HCT116 (cell line): ENCODE results near the gene BMP8B. TPM values are rescaled to one million over a fixed set of nuclear protein-coding genes. Genes with fewer than 3 reads are reported as not detected.

Source experiments
- ATAC-seq: fragments of 200-7000 bp; cut with Tn5 transposase; 2 replicates; pipeline ENCODE4 v1.9.1; 2020; ENCODE audit warnings: mild to moderate bottlenecking, moderate library complexity
- BruUV-seq: library from RNA; stranded (reverse); fragments of 400-500 nt; replicated peaks from 2 replicates; lab custom pipeline; 2021; lab: Mats Ljungman, UMichigan
- CTCF ChIA-PET: fragments of 300-600 bp; sonication (Branson Sonifier 250); formaldehyde crosslinking; loops from one replicate; lab custom pipeline; 2021; ENCODE audit warnings: antibody characterized with exemption; lab: Charles Lee
- POLR2A ChIA-PET: fragments of 300-600, 350-600 bp; sonication (Branson Sonifier 250); formaldehyde crosslinking; loops from one replicate; lab custom pipeline; 2021; ENCODE audit warnings: antibody characterized with exemption; lab: Charles Lee
- RAD21 ChIA-PET, 2 experiments: fragments of 300-600 bp; sonication (Branson Sonifier 250); formaldehyde crosslinking; loops; one replicate each; lab custom pipeline; 2023; ENCODE audit warnings: low total read pairs in 2 of 2; ENCODE audit not compliant: uncharacterized antibody in 2 of 2, unreplicated experiment in 2 of 2, low non-redundant PET in 1 of 2; lab: Charles Lee
- DNase-seq: peaks from one replicate; pipeline ENCODE4 v3.0.0-alpha.2; 2010; ENCODE audit warnings: low read depth, low spot score
- H2AFZ ChIP-seq: fragments of 200-600 bp; shearing (Covaris generic), sonication (generic); 2 replicates; pipeline ENCODE4 v1.6.1; 2017; ENCODE audit warnings: low read depth, mixed run types, mixed read lengths, antibody characterized with exemption, low read length; ENCODE audit not compliant: poor library complexity, severe bottlenecking
- H3K27ac ChIP-seq: 2 replicates; pipeline ENCODE4 v1.5.1; 2012; ENCODE audit warnings: low read depth, low read length
- H3K27me3 ChIP-seq: fragments of 200-600 bp; sonication (generic); 2 replicates; pipeline ENCODE4 v1.6.1; 2016; ENCODE audit warnings: mixed run types, low read length, mixed read lengths; ENCODE audit not compliant: insufficient read depth
- H3K36me3 ChIP-seq, 2 experiments: fragments of 200-500 bp in 1 of 2; fragments of 200-600 bp in 1 of 2; sonication (Bioruptor generic) in 1 of 2; sonication (generic) in 1 of 2; 2 replicates each; pipeline versions ENCODE4 v1.5.1 to v1.6.1; 2014 to 2016; ENCODE audit warnings: low read length in 2 of 2, inconsistent platforms in 1 of 2, mixed read lengths in 1 of 2, mixed run types in 1 of 2; ENCODE audit not compliant: insufficient read depth in 2 of 2, control insufficient read depth in 1 of 2
- H3K4me1 ChIP-seq, 2 experiments: fragments of 200-600 bp in 1 of 2; sonication (generic) in 1 of 2; 2 replicates each; pipeline versions ENCODE4 v1.5.1 to v1.6.1; 2012 to 2017; ENCODE audit warnings: low read length in 2 of 2, inconsistent platforms in 1 of 2, mild to moderate bottlenecking in 1 of 2, mixed read lengths in 1 of 2, mixed run types in 1 of 2, moderate library complexity in 1 of 2; ENCODE audit not compliant: insufficient read depth in 2 of 2, control insufficient read depth in 1 of 2
- H3K4me2 ChIP-seq: fragments of 200-600 bp; sonication (generic); 2 replicates; pipeline ENCODE4 v1.6.1; 2017; ENCODE audit warnings: mixed run types, low read length, mixed read lengths
- H3K4me3 ChIP-seq, 2 experiments: fragments of 200-600 bp in 1 of 2; sonication (generic) in 1 of 2; replicated peaks in 1 of 2; 2 replicates each; pipeline ENCODE4 v1.5.1; 2011 to 2016; ENCODE audit warnings: low read length in 2 of 2, control low read depth in 1 of 2, low read depth in 1 of 2, mild to moderate bottlenecking in 1 of 2, mixed read lengths in 1 of 2, mixed run types in 1 of 2
- H3K79me2 ChIP-seq: fragments of 200-600 bp; sonication (generic); 2 replicates; pipeline ENCODE4 v1.6.1; 2017; ENCODE audit warnings: mild to moderate bottlenecking, mixed run types, low read length, moderate library complexity, mixed read lengths; ENCODE audit not compliant: insufficient read depth
- H3K9ac ChIP-seq: fragments of 200-600 bp; sonication (generic); 2 replicates; pipeline ENCODE4 v1.6.1; 2016; ENCODE audit warnings: low read length, mixed read lengths
- H3K9me2 ChIP-seq: fragments of 200-600 bp; sonication (generic), shearing (Covaris generic); 2 replicates; pipeline ENCODE4 v1.6.1; 2017; ENCODE audit warnings: mixed run types, mild to moderate bottlenecking, moderate library complexity; ENCODE audit not compliant: insufficient read depth
- H3K9me3 ChIP-seq, 2 experiments: fragments of 200-500 bp in 1 of 2; fragments of 200-600 bp in 1 of 2; sonication (Bioruptor generic) in 1 of 2; sonication (generic) in 1 of 2; 2 replicates each; pipeline ENCODE4 v1.6.1; 2014 to 2017; ENCODE audit warnings: low read length in 2 of 2, mixed read lengths in 2 of 2, inconsistent platforms in 1 of 2, low read depth in 1 of 2, mild to moderate bottlenecking in 1 of 2, mixed run types in 1 of 2, moderate library complexity in 1 of 2; ENCODE audit not compliant: control insufficient read depth in 1 of 2, insufficient read depth in 1 of 2
- H4K20me1 ChIP-seq: fragments of 200-600 bp; sonication (generic), shearing (Covaris generic); 2 replicates; pipeline ENCODE4 v1.6.1; 2017; ENCODE audit warnings: mixed run types, mild to moderate bottlenecking, moderate library complexity; ENCODE audit not compliant: insufficient read depth
- CBX3 ChIP-seq: IDR thresholded peaks from 2 replicates; pipeline ENCODE4 v1.6.1; 2012; ENCODE audit warnings: low read depth
- EGR1 ChIP-seq: IDR thresholded peaks from 2 replicates; pipeline ENCODE4 v1.6.1; 2012; ENCODE audit warnings: low read depth
- EZH2 ChIP-seq: fragments of 200-600 bp; sonication (generic); IDR thresholded peaks from 2 replicates; pipeline ENCODE4 v1.6.1; 2017; ENCODE audit warnings: antibody characterized with exemption, mixed run types
- EZH2phosphoT487 ChIP-seq: fragments of 200-600 bp; IDR thresholded peaks from 2 replicates; pipeline ENCODE4 v1.6.1; 2018; ENCODE audit warnings: antibody characterized with exemption, borderline replicate concordance
- FOSL1 ChIP-seq: IDR thresholded peaks from 2 replicates; pipeline ENCODE4 v1.6.1; 2012; ENCODE audit warnings: low read depth
- ZBTB33 ChIP-seq: IDR thresholded peaks from 2 replicates; pipeline ENCODE4 v1.6.1; 2011; ENCODE audit warnings: mild to moderate bottlenecking, low read length, moderate library complexity; ENCODE audit not compliant: insufficient replicate concordance; ENCODE audit errors: extremely low read depth
- intact Hi-C: fragments of 100-400 bp; cut with micrococcal nuclease; formaldehyde crosslinking; loops from 2 replicates; pipeline ENCODE4 v1.10.0; 2022
- total RNA-seq: library from RNA; stranded (reverse); gene quantifications from one replicate; pipeline ENCODE4 v1.2.1, GENCODE V29; 2021; ENCODE audit not compliant: unreplicated experiment

Gene BMP8B
- total RNA-seq, 1 experiment from 2014 or later, result 9.5 TPM

GRCh38 chr1:39760074-39761008 lies 28.3 kb downstream of the BMP8B start (continued):
- TF ChIP-seq ZBTB33 (no peak), EZH2phosphoT487 (no peak), CBX3 (no peak), EZH2 (no peak), FOSL1 (no peak)

- Histone ChIP-seq H3K4me1 (no peaks in the 10 kb centered on the region), H3K9me2 (no peaks in the 10 kb centered on the region), H3K79me2 (no peaks in the 10 kb centered on the region), H3K27me3 (no peaks in the 10 kb centered on the region), H3K9me3 (no peaks in the 10 kb centered on the region), H3K4me3 (no peak overlapping the region), H3K4me2 (no peak overlapping the region), H3K36me3 (peaks cover 9 to 27% of the 10 kb centered on the region in 2 experiments; a peak in 3 of 4 replicates), H4K20me1 (no peaks in the 10 kb centered on the region), H3K9ac (no peak overlapping the region), H2AFZ (no peak overlapping the region), H3K27ac (no peak overlapping the region)
- BruUV-seq, result no TSS peak
- no peak for ATAC-seq
- ChIA-PET RAD21 (no interaction called here), POLR2A (no interaction called here), CTCF (no interaction called here)
- DNase-seq, result no peak
- intact Hi-C loops, result no loop called here
- TF ChIP-seq EGR1, result no peak
Observed at GRCh38 chr1:39759436-39759726, 29.3 kb downstream of the BMP8B start.
